ENCODE measurements around the gene DNM1.

Gene DNM1

GRCh38 chr9:128280084-128280622 is 77.0 kb downstream of the DNM1 start:
- DNase-seq, result no peak

DNA sequence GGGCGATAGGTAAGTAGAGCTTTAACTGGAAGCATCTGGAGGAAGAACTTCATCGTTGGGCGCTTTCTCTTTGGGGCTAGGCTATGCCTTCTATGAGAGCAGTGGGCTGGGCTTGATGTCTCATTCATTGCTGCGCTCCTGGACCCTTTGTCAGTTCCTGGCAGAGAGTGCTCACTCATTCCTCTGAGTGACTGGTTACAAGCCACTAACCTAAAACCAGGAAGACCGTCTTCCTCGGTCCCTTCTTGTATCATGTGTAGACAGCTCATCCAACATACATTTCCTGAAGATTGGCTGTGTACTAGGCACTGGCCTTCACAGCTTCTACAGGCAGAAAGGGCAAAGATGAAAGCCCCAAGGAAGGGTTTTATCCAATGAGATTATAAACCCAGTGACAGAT is 79.3 kb downstream of the DNM1 start:
- DNase-seq, result no peak

GRCh38 chr9:128285033-128285784 is 82.0 kb downstream of the DNM1 start:
- DNase-seq, result no peak

- no peak for DNase-seq
These were observed 83.3 kb downstream of the DNM1 start for GRCh38 chr9:128286440-128286839.

GRCh38 chr9:128288273-128289004 is 85.3 kb downstream of the DNM1 start:
- DNase-seq, result no peak

GRCh38 chr9:128292009-128292408 is 88.8 kb downstream of the DNM1 start:
- DNase-seq, result no peak

GRCh38 chr9:128293091-128293490 is 89.9 kb downstream of the DNM1 start:
- no peak for DNase-seq

GRCh38 chr9:128294142-128294541 is 91.0 kb downstream of the DNM1 start:
- no peak for DNase-seq

GRCh38 chr9:128296340-128297220 is 93.4 kb downstream of the DNM1 start:
- no peak for DNase-seq

- DNase-seq, result no peak
These were observed 94.1 kb downstream of the DNM1 start for GRCh38 chr9:128297221-128297773.

GRCh38 chr9:128298535-128299482 is 95.6 kb downstream of the DNM1 start:
- no peak for DNase-seq

DNA sequence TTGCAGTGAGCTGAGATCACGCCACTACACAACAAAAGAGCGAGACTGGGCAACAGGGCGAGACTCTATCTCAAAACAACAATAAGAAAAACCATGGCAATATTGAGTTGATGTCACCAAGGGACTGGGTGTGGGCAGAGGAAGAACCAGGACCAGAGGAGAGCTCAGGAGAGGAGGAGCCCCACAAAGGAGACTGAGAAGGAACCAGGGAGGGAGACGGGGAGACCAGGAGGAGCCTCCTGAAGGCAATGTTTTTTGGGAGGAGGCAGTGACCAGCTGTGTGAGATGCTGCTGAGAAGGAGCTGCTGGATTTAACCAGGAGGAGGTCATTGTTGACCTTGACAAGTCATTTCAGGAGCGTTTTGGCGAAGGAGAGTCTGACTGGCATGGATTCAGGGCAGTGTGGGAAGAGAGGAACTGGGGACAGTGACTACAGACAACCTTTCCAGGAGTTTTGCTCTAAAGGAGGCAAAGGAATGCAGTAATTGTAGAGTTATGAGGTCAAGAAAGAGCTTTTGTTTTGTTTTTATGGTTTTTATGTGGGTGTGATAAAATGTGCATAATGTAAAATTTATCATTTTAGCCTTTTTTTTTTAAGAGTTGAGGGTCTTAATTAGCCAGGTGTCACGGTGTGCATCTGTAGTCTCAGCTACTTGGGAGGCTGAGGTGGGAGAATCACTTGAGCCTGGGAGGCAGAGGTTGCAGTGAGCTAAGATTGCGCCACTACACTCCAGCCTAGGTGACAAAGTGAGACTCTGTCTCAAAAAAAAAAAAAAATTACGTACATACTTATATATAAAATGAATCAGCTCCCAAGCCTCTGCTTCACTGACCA is 101.2 kb downstream of the DNM1 start:
- DNase-seq, result no peak
